Measurements from ENCODE around the gene CD3G. TPM values are rescaled to one million over a fixed set of nuclear protein-coding genes. Genes with fewer than 3 reads are reported as not detected.

The CD3G gene
- polyA plus RNA-seq, 3 donors from 2014 or later: 4.1 to 40.7 (median 10.8) TPM

DNA sequence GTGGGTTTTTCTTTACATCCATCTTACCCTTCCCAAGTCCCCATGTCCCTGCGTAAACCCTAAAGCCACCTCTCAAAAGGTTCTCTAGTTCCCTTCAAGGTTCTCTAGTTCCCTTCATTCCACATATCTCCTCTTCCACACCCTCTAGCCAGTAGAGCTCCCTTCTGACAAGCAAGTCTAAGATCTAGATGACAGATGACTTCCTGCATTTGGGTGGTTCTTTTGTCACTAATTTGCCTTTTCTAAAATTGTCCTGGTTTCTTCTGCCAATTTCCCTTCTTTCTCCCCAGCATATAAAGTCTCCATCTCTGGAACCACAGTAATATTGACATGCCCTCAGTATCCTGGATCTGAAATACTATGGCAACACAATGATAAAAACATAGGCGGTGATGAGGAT is 31.8 kb upstream of the CD3G start:
- H3K36me3 Mint-ChIP-seq: peaks cover 9 to 48% (median 36%) of the 10 kb centered on the region in 3 donors
- H3K4me1 Mint-ChIP-seq: peaks cover 70 to 97% of the 10 kb centered on the region in 2 donors
- peaks cover 3 to 13% (median 5%) of the 10 kb centered on the region in 3 donors for H3K27me3 Mint-ChIP-seq (ENCODE audit: low read depth in 3 of 3)
- H3K27ac Mint-ChIP-seq: peak overlapping the region; percentile 47 to 88 (median 84)
- peak overlapping the region in 3 of 5 donors; percentile 20 to 51 (median 50) for H3K4me3 Mint-ChIP-seq
- DNase-seq: no peak
- H3K9me3 Mint-ChIP-seq: peaks cover 0 to 1% (median 0%) of the 10 kb centered on the region in 6 donors

GRCh38 chr11:118313242-118313641 is 30.9 kb upstream of the CD3G start:
- no peak for DNase-seq
- Mint-ChIP-seq H3K27ac (peak overlapping the region; percentile 66 to 98 (median 86)), H3K4me1 (peaks cover 74 to 99% of the 10 kb centered on the region in 2 donors), H3K4me3 (no peak overlapping the region), H3K36me3 (peaks cover 9 to 44% (median 36%) of the 10 kb centered on the region in 3 donors), H3K27me3 (ENCODE audit: low read depth in 3 of 3) (peaks cover 3 to 13% (median 5%) of the 10 kb centered on the region in 3 donors), H3K9me3 (peaks cover 0 to 1% (median 0%) of the 10 kb centered on the region in 6 donors)

- peaks cover 3 to 13% (median 5%) of the 10 kb centered on the region in 3 donors for H3K27me3 Mint-ChIP-seq (ENCODE audit: low read depth in 3 of 3)
- H3K9me3 Mint-ChIP-seq: peaks cover 0 to 1% (median 0%) of the 10 kb centered on the region in 6 donors
- H3K4me1 Mint-ChIP-seq: peaks cover 89 to 100% of the 10 kb centered on the region in 2 donors
- no peak for DNase-seq
- H3K4me3 Mint-ChIP-seq: peak overlapping the region; percentile 76 to 88 (median 84)
- H3K27ac Mint-ChIP-seq: peak overlapping the region; percentile 93 to 99 (median 98)
- peaks cover 14 to 47% (median 28%) of the 10 kb centered on the region in 3 donors for H3K36me3 Mint-ChIP-seq
Observed at GRCh38 chr11:118314988-118315411, 29.1 kb upstream of the CD3G start.

DNA sequence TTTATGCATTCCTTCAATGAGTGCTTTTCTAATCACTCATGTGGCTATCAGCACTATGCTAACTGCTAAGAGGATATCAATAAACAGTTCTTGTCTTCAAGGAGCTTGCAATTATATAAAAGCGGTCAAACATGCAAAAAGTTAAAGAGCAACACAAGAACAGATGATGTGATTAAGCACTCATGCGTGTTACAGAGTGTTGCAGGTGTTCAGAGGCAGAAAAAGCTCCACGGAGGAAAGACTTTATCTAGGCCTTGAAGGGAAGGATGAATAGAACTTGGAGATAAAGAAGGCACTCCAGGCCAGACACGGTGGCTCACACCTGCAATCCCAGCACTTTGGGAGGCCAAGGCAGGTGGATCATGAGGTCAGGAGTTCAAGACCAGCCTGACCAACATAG is 26.0 kb upstream of the CD3G start:
- DNase-seq: no peak
- H3K27ac Mint-ChIP-seq: peak overlapping the region; percentile 83 to 98 (median 91)
- H3K27me3 Mint-ChIP-seq (ENCODE audit: low read depth in 3 of 3): peaks cover 3 to 13% (median 5%) of the 10 kb centered on the region in 3 donors
- peaks cover 16 to 35% (median 16%) of the 10 kb centered on the region in 3 donors for H3K36me3 Mint-ChIP-seq
- H3K4me1 Mint-ChIP-seq: peaks cover 86 to 93% of the 10 kb centered on the region in 2 donors
- H3K9me3 Mint-ChIP-seq: no peaks in the 10 kb centered on the region
- H3K4me3 Mint-ChIP-seq: peak overlapping the region; percentile 40 to 51 (median 42)

DNA sequence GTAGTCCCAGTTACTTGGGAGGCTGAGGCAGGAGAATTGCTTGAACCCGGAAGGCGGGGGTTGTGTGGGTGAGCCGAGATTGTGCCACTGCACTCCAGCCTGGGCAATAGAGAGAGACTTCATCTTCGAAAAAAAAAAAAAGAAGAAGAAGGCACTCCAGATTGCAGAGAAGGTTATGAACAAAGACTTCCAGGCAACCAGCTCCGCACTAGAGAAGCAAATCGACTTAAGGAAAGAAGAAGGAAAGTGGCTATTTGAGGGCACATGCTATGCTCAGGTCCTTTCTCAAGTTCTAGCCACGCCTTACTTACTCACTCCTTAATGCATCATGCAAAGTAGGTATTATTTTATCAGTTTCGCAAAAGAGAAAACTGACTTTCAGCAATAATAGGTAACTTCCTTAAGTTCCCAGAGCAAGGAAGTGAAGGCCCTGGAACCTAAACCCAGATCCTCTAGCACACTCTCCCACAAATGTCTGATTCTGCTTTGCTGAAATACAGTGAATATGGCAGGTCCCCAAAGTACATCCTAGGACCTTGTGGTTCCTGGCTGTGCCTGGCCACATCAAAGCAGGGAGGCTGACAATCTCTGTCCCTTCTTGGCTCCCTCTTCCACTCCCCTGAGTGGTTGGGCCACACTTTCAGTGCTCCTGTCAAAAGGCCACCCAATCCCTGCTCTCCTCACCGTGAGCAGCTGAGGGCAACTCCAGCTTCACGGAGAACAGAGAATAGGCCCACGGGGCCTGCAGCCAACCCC is 25.4 kb upstream of the CD3G start:
- H3K9me3 Mint-ChIP-seq: no peaks in the 10 kb centered on the region
- H3K27me3 Mint-ChIP-seq (ENCODE audit: low read depth in 3 of 3): peaks cover 3 to 14% (median 5%) of the 10 kb centered on the region in 3 donors
- H3K4me3 Mint-ChIP-seq: peak overlapping the region in 4 of 5 donors; percentile 41 to 54 (median 46)
- peak overlapping the region; percentile 81 to 98 (median 91) for H3K27ac Mint-ChIP-seq
- DNase-seq: no peak
- H3K4me1 Mint-ChIP-seq: peaks cover 81 to 87% of the 10 kb centered on the region in 2 donors
- H3K36me3 Mint-ChIP-seq: peaks cover 13 to 34% (median 16%) of the 10 kb centered on the region in 3 donors

DNA sequence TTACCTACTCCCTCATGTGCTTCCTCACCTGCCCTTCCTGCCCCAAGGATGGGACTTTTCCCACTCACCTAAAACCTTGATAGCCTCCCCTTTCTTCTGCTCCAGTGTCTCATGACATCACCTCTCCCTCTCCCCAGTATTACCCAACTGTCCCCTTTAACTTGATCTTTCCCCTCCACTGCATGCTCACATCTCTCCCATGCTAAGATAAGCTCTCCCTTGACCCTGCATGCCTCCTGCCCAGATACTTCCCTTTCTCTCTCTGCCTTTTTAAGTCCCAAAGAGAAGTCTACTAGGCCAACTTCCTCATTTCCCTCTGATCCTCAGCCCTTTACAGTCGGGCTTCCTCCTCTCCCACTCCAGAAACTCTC is 24.8 kb upstream of the CD3G start:
- DNase-seq: no peak
- Mint-ChIP-seq H3K27ac (peak overlapping the region; percentile 81 to 98 (median 91)), H3K9me3 (no peaks in the 10 kb centered on the region), H3K36me3 (peaks cover 8 to 28% (median 16%) of the 10 kb centered on the region in 3 donors), H3K27me3 (ENCODE audit: low read depth in 3 of 3) (peaks cover 3 to 13% (median 5%) of the 10 kb centered on the region in 3 donors), H3K4me3 (peak overlapping the region; percentile 27 to 54 (median 42)), H3K4me1 (peaks cover 75 to 81% of the 10 kb centered on the region in 2 donors)

DNA sequence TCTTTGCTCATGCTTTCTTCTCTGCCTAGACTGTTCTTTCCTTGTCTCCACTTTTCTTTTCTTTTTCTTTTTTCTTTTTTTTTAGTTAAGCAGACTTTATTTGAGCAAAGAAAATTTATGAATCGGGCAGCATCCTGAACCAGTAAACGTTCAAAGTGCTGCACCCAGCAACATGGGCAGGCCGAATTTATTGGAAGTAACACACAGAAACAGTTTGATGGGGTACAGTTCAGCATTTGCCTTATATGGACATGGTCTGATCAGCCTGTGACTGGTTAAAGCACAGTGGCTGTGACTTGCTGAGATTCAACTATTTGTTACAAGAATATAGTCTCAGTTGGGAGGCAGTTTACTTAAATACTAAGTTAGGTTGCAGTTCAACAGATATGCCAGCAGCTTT is 23.6 kb upstream of the CD3G start:
- H3K27me3 Mint-ChIP-seq (ENCODE audit: low read depth in 3 of 3): peaks cover 3 to 10% (median 5%) of the 10 kb centered on the region in 3 donors
- peaks cover 6 to 26% (median 16%) of the 10 kb centered on the region in 3 donors for H3K36me3 Mint-ChIP-seq
- H3K4me3 Mint-ChIP-seq: peak overlapping the region in 1 of 5 donors; percentile 53
- peak overlapping the region in 2 of 6 donors; percentile 83 to 98 for H3K27ac Mint-ChIP-seq
- DNase-seq: no peak
- no peaks in the 10 kb centered on the region for H3K9me3 Mint-ChIP-seq
- peaks cover 65 to 69% of the 10 kb centered on the region in 2 donors for H3K4me1 Mint-ChIP-seq

DNA sequence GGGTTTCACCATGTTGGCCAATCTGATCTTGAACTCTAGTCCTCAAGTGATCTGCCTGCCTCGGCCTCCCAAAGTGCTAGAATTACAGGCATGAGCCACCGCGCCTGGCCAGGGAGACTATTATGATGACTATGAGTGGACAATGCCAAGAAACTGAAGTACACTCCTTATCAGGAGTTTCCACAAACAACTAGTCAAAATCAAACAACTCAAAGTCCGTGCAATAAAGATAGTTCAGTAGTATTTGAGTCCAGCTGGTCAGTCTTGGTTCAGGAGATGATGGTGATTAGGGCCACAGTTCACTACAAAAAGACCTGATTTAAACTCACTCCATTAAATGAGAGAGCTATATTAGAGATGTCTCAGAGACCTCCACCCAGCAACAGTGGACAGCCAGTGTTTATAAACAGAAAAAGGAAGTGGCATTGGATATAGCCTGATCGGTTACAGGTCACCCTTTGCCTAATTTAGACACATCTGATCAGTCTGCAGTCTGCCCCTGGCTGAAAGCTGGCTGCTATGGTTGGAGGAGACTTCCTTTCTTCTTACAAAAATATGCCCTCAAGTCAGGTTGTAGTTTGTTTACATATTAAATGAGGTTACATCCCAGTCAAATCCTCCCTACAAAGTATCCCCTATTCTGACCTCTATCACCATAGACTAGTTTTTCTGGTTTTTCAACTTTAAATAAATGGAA is 22.6 kb upstream of the CD3G start:
- DNase-seq: peak in 1 of 3 donors; percentile 6
- Mint-ChIP-seq H3K4me3 (peak overlapping the region in 3 of 5 donors; percentile 18 to 38 (median 22)), H3K9me3 (no peaks in the 10 kb centered on the region), H3K36me3 (peaks cover 3 to 23% (median 16%) of the 10 kb centered on the region in 3 donors), H3K4me1 (peaks cover 55 to 59% of the 10 kb centered on the region in 2 donors), H3K27me3 (ENCODE audit: low read depth in 3 of 3) (peaks cover 1 to 4% (median 2%) of the 10 kb centered on the region in 3 donors), H3K27ac (peak overlapping the region in 5 of 6 donors; percentile 68 to 90 (median 74))

- Mint-ChIP-seq H3K36me3 (peaks cover under 1 to 20% (median 16%) of the 10 kb centered on the region in 3 donors), H3K4me3 (no peak overlapping the region), H3K9me3 (no peaks in the 10 kb centered on the region), H3K27me3 (ENCODE audit: low read depth in 3 of 3) (peaks cover 0 to 1% (median 0%) of the 10 kb centered on the region in 3 donors), H3K4me1 (peaks cover 44 to 47% of the 10 kb centered on the region in 2 donors), H3K27ac (peak overlapping the region in 1 of 6 donors; percentile 53)
- DNase-seq: no peak
Observed at GRCh38 chr11:118322721-118323120, 21.4 kb upstream of the CD3G start.

- no peak overlapping the region for H3K4me3 Mint-ChIP-seq
- peaks cover 3 to 7% (median 3%) of the 10 kb centered on the region in 3 donors for H3K36me3 Mint-ChIP-seq
- no peak for DNase-seq
- H3K27ac Mint-ChIP-seq: peak overlapping the region in 1 of 6 donors; percentile 78
- H3K9me3 Mint-ChIP-seq: no peaks in the 10 kb centered on the region
- peaks cover 18 to 22% of the 10 kb centered on the region in 2 donors for H3K4me1 Mint-ChIP-seq
- H3K27me3 Mint-ChIP-seq (ENCODE audit: low read depth in 3 of 3): peaks cover 1 to 2% (median 2%) of the 10 kb centered on the region in 3 donors
Observed at GRCh38 chr11:118325283-118325682, 18.9 kb upstream of the CD3G start.

- DNase-seq: no peak
- no peaks in the 10 kb centered on the region for H3K9me3 Mint-ChIP-seq
- H3K4me1 Mint-ChIP-seq: peaks cover 0 to 1% of the 10 kb centered on the region in 2 donors
- H3K4me3 Mint-ChIP-seq: no peak overlapping the region
- H3K27ac Mint-ChIP-seq: peak overlapping the region in 2 of 6 donors; percentile 28 to 49
- H3K36me3 Mint-ChIP-seq: peaks cover 0 to 3% (median 0%) of the 10 kb centered on the region in 3 donors
- peaks cover 0 to 2% (median 2%) of the 10 kb centered on the region in 3 donors for H3K27me3 Mint-ChIP-seq (ENCODE audit: low read depth in 3 of 3)
Observed at GRCh38 chr11:118328745-118329144, 15.4 kb upstream of the CD3G start.

DNA sequence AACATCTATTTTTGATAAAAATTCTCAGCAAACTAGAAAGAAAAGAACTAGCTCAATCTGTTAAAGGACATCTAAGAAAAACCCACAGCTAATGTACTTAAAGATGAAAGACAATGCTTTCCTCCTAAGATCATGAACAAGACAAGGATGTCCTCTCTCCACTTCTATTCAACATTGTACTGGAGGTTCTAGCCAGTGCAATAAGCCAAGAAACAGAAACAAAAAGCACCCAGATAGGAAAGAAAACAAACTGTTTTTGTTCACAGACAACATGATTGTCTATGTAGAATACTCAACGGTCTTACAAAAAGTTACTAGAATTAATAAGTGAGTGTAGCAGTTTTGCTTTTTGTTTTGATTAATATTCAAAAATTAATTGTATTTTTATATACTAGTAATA is 9.4 kb upstream of the CD3G start:
- Mint-ChIP-seq H3K27me3 (ENCODE audit: low read depth in 3 of 3) (peaks cover 4 to 14% (median 7%) of the 10 kb centered on the region in 3 donors), H3K4me1 (peaks cover 40 to 42% of the 10 kb centered on the region in 2 donors), H3K9me3 (no peaks in the 10 kb centered on the region), H3K27ac (peak overlapping the region; percentile 57 to 87 (median 76)), H3K36me3 (no peaks in the 10 kb centered on the region), H3K4me3 (peak overlapping the region in 4 of 5 donors; percentile 7 to 57 (median 48))
- no peak for DNase-seq

- Mint-ChIP-seq H3K4me3 (peak overlapping the region; percentile 44 to 88 (median 72)), H3K27ac (peak overlapping the region; percentile 94 to 100 (median 96)), H3K36me3 (no peaks in the 10 kb centered on the region), H3K27me3 (ENCODE audit: low read depth in 3 of 3) (peaks cover 4 to 14% (median 7%) of the 10 kb centered on the region in 3 donors), H3K4me1 (peaks cover 49 to 60% of the 10 kb centered on the region in 2 donors), H3K9me3 (no peaks in the 10 kb centered on the region)
- peak; percentile 86 to 89 (median 88) for DNase-seq
Observed at GRCh38 chr11:118338637-118339061, 5.5 kb upstream of the CD3G start.

Measured in immature natural killer cell (primary cell).